H1 (cell line): Measurements from ENCODE around the gene SPSB1. TPM values are rescaled to one million over a fixed set of nuclear protein-coding genes. Genes with fewer than 3 reads are reported as not detected.

Experiments used
- BRCA1 ChIP-seq: IDR thresholded peaks from 2 replicates; pipeline ENCODE4 v1.6.1; 2012; ENCODE audit warnings: low read depth, low read length, improper control_type of control experiment
- CBX8 ChIP-seq: fragments of 300-800, 300-1000 bp; sonication (generic); IDR thresholded peaks from 2 replicates; pipeline ENCODE4 v1.7.1; 2016; ENCODE audit warnings: low read depth, low read length, borderline replicate concordance
- E2F6 ChIP-seq: IDR thresholded peaks from 2 replicates; pipeline ENCODE4 v1.6.1; 2012; ENCODE audit warnings: inconsistent platforms
- FOSL1 ChIP-seq: IDR thresholded peaks from 2 replicates; pipeline ENCODE4 v1.6.1; 2011; ENCODE audit warnings: mild to moderate bottlenecking, low read depth, low read length, moderate library complexity; ENCODE audit not compliant: insufficient read depth
- KDM1A ChIP-seq: fragments of 200-600, 300-600 bp; sonication (generic); IDR thresholded peaks from 2 replicates; pipeline ENCODE4 v1.7.1; 2016; ENCODE audit warnings: mild to moderate bottlenecking, low read length, borderline replicate concordance
- RNF2 ChIP-seq: fragments of 200-900, 300-1000 bp; sonication (generic); IDR thresholded peaks from 2 replicates; pipeline ENCODE4 v1.7.1; 2016; ENCODE audit warnings: borderline replicate concordance, low read depth, mild to moderate bottlenecking, antibody characterized with exemption, low read length; ENCODE audit not compliant: poor library complexity, severe bottlenecking; ENCODE audit errors: missing control alignments
- SP1 ChIP-seq: IDR thresholded peaks from 2 replicates; pipeline ENCODE4 v1.6.1; 2011; ENCODE audit warnings: low read depth, low read length
- polyA plus RNA-seq, 7 experiments: library from polyadenylated mRNA; depleted of rRNA in 3 of 7; stranded (reverse) in 5 of 7; unstranded in 2 of 7; fragments of >200 nt in 5 of 7; fragments of 200-250 nt in 2 of 7; gene quantifications; 1 replicate in 5 of 7; 2 replicates in 1 of 7; 4 replicates in 1 of 7; pipeline versions ENCODE4 v1.2.1 to v1.2.3, GENCODE V29; 2011 to 2013; ENCODE audit warnings: missing spikeins in 2 of 7, mixed read lengths in 2 of 7
- total RNA-seq: library from RNA; stranded (reverse); fragmentation: NEBNext Ultra II Directional; extraction: Animal tissue kit (Norgen Biotek cat#: 25700); gene quantifications from 2 replicates; pipeline ENCODE4 v1.2.1, GENCODE V29; 2021

The SPSB1 gene
- total and polyA plus RNA-seq, 2 of the 8 experiments (the other 6 are each of a cell fraction or from before 2014, with no cell fraction given), result 5.3 to 6.4 TPM

DNA sequence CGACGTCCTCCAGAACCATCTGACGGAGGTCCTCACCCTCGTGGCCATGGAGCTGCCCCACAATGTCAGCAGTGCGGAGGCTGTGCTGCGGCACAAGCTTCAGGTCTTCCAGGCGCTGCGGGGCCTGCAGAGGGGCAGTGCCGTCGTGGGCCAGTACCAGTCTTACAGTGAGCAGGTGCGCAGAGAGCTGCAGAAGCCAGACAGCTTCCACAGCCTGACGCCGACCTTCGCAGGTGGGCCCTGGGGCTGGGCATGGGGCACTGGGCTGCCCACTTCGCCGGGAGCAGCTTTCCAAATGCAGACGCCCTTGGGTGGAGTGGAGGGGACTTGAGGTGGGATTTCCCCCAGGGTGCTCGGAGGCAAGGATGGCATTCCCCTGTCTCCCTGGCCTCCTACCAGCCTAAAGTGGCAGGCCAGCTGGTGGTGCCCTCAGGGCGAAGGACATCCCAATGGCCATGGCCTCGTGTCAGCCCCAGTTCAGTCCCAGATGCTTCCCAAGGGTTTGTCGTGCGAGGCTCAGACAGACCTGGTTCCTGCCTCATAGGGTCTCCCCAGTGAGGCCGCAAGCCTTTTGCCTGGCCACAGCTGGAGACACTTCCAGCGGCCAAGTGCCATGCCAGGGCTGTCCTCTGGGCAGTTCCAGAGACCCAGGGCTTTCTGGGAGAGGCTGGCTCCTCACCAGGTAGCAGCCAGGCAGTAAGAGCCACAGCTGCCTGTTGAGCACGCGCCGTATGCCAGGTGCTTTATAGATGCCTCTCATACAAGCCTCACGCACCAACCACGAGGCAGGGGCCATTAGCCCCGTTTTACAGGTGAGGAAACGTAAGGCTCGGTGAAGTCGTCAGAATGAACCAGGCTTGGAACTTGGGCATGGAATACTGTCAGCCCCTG lies 30.4 kb upstream of the SPSB1 start (continued):
- no peak for TF ChIP-seq CBX8
- TF ChIP-seq BRCA1, result no peak
- no peak for TF ChIP-seq E2F6
- TF ChIP-seq SP1, result no peak
- no peak for TF ChIP-seq KDM1A
- no peak for TF ChIP-seq RNF2
- TF ChIP-seq FOSL1, result no peak
- TF ChIP-seq, all 59 proteins: peak for 0
